Ishikawa (cell line): ENCODE data around the gene SRPK2.

Source experiments
- EGR1 ChIP-seq: IDR thresholded peaks from 2 replicates; pipeline ENCODE4 v1.6.1; 2012
- MAX ChIP-seq: IDR thresholded peaks from 2 replicates; pipeline ENCODE4 v1.6.1; 2012

- no peak for TF ChIP-seq MAX
- no peak for TF ChIP-seq EGR1
These were observed 257.6 kb downstream of the SRPK2 start for GRCh38 chr7:105131033-105131656.
